ENCODE measurements around the gene MACF1.

The MACF1 gene

GRCh38 chr1:39369565-39369964 is 165.1 kb downstream of the MACF1 start:
- no peak for DNase-seq
- Histone ChIP-seq H3K9me3 (ENCODE audit: severe bottlenecking) (no peaks in the 10 kb centered on the region), H3K27me3 (ENCODE audit: insufficient read depth, low read depth, severe bottlenecking) (no peaks in the 10 kb centered on the region), H3K36me3 (peaks cover 63% of the 10 kb centered on the region), H3K4me3 (ENCODE audit: low read depth, low read length) (no peak overlapping the region), H3K27ac (no peak overlapping the region)
- no peak for TF ChIP-seq CTCF (IDR thresholded peaks at IDR 0.05; ENCODE audit: low read depth, low read length)

GRCh38 chr1:39370602-39371001 is 166.1 kb downstream of the MACF1 start:
- H3K27me3 ChIP-seq (ENCODE audit: insufficient read depth, low read depth, severe bottlenecking), result no peaks in the 10 kb centered on the region
- no peaks in the 10 kb centered on the region for H3K9me3 ChIP-seq (ENCODE audit: severe bottlenecking)
- H3K36me3 ChIP-seq, result peaks cover 66% of the 10 kb centered on the region
- DNase-seq, result no peak
- TF ChIP-seq CTCF (IDR thresholded peaks at IDR 0.05; ENCODE audit: low read depth, low read length), result no peak
- no peak overlapping the region for H3K4me3 ChIP-seq (ENCODE audit: low read depth, low read length)
- no peak overlapping the region for H3K27ac ChIP-seq

GRCh38 chr1:39372105-39372504 is 167.6 kb downstream of the MACF1 start:
- H3K27ac ChIP-seq, result no peak overlapping the region
- H3K4me3 ChIP-seq (ENCODE audit: low read depth, low read length), result no peak overlapping the region
- H3K9me3 ChIP-seq (ENCODE audit: severe bottlenecking), result no peaks in the 10 kb centered on the region
- peaks cover 66% of the 10 kb centered on the region for H3K36me3 ChIP-seq
- DNase-seq, result no peak
- TF ChIP-seq CTCF (IDR thresholded peaks at IDR 0.05; ENCODE audit: low read depth, low read length), result no peak
- no peaks in the 10 kb centered on the region for H3K27me3 ChIP-seq (ENCODE audit: insufficient read depth, low read depth, severe bottlenecking)

- H3K27ac ChIP-seq, result no peak overlapping the region
- peaks cover 63% of the 10 kb centered on the region for H3K36me3 ChIP-seq
- no peak for TF ChIP-seq CTCF (IDR thresholded peaks at IDR 0.05; ENCODE audit: low read depth, low read length)
- H3K9me3 ChIP-seq (ENCODE audit: severe bottlenecking), result no peaks in the 10 kb centered on the region
- no peaks in the 10 kb centered on the region for H3K27me3 ChIP-seq (ENCODE audit: insufficient read depth, low read depth, severe bottlenecking)
- DNase-seq, result no peak
- no peak overlapping the region for H3K4me3 ChIP-seq (ENCODE audit: low read depth, low read length)
Observed at GRCh38 chr1:39376656-39377055, 172.2 kb downstream of the MACF1 start.

GRCh38 chr1:39378377-39378776 is 173.9 kb downstream of the MACF1 start:
- no peaks in the 10 kb centered on the region for H3K27me3 ChIP-seq (ENCODE audit: insufficient read depth, low read depth, severe bottlenecking)
- no peak overlapping the region for H3K27ac ChIP-seq
- H3K4me3 ChIP-seq (ENCODE audit: low read depth, low read length), result no peak overlapping the region
- peak; percentile 23 for DNase-seq
- TF ChIP-seq CTCF (IDR thresholded peaks at IDR 0.05; ENCODE audit: low read depth, low read length), result peak; percentile 72
- peaks cover 66% of the 10 kb centered on the region for H3K36me3 ChIP-seq
- no peaks in the 10 kb centered on the region for H3K9me3 ChIP-seq (ENCODE audit: severe bottlenecking)

GRCh38 chr1:39379187-39379586 is 174.7 kb downstream of the MACF1 start:
- H3K4me3 ChIP-seq (ENCODE audit: low read depth, low read length), result no peak overlapping the region
- no peak for DNase-seq
- H3K27me3 ChIP-seq (ENCODE audit: insufficient read depth, low read depth, severe bottlenecking), result no peaks in the 10 kb centered on the region
- H3K36me3 ChIP-seq, result peaks cover 63% of the 10 kb centered on the region
- H3K27ac ChIP-seq, result no peak overlapping the region
- no peaks in the 10 kb centered on the region for H3K9me3 ChIP-seq (ENCODE audit: severe bottlenecking)
- TF ChIP-seq CTCF (IDR thresholded peaks at IDR 0.05; ENCODE audit: low read depth, low read length), result no peak
